ENCODE data around the gene C10orf90. TPM values are rescaled to one million over a fixed set of nuclear protein-coding genes. Genes with fewer than 3 reads are reported as not detected.

C10orf90 gene
- total and polyA plus RNA-seq, 2 experiments from 2014 or later = 0.20 TPM; not detected in 1

- Histone ChIP-seq H3K9me3 (ENCODE audit: low read depth) (no peaks in the 10 kb centered on the region), H3K36me3 (replicated peaks; ENCODE audit: insufficient read depth, low read depth) (no peaks in the 10 kb centered on the region), H4K20me1 (ENCODE audit: insufficient read depth, poor library complexity, severe bottlenecking) (no peaks in the 10 kb centered on the region), H3K4me1 (ENCODE audit: insufficient read depth) (peaks cover 14% of the 10 kb centered on the region), H3K4me2 (peak overlapping the region; percentile 46), H3K9me2 (replicated peaks; ENCODE audit: insufficient read depth) (no peaks in the 10 kb centered on the region), H3K79me2 (no peaks in the 10 kb centered on the region), H3K4me3 (no peak overlapping the region), H3K27ac (no peak overlapping the region), H2AFZ (no peak overlapping the region), H3K27me3 (no peaks in the 10 kb centered on the region)
- no peak for DNase-seq (ENCODE audit: low spot score)
- TF ChIP-seq EZH2phosphoT487 (IDR thresholded peaks at IDR 0.05; ENCODE audit: low read depth, severe bottlenecking, unreplicated experiment) (no peak), EZH2 (IDR thresholded peaks at IDR 0.05; ENCODE audit: borderline replicate concordance) (no peak), CTCF (IDR thresholded peaks at IDR 0.05; ENCODE audit: poor library complexity) (no peak)
- WGBS (ENCODE audit: low lambda C conversion rate, missing lambda C conversion rate) = 75% methylated on average over 12 of the region's 12 CpGs
These were observed 99.6 kb downstream of the C10orf90 start for GRCh38 chr10:126570621-126571602.

- Histone ChIP-seq H3K4me3 (no peak overlapping the region), H3K27ac (no peak overlapping the region), H3K9me2 (replicated peaks; ENCODE audit: insufficient read depth) (no peaks in the 10 kb centered on the region), H2AFZ (no peak overlapping the region), H3K4me1 (ENCODE audit: insufficient read depth) (peaks cover 14% of the 10 kb centered on the region), H3K4me2 (peak overlapping the region; percentile 46), H3K79me2 (no peaks in the 10 kb centered on the region), H3K36me3 (replicated peaks; ENCODE audit: insufficient read depth, low read depth) (no peaks in the 10 kb centered on the region), H3K27me3 (no peaks in the 10 kb centered on the region), H3K9me3 (ENCODE audit: low read depth) (no peaks in the 10 kb centered on the region), H4K20me1 (ENCODE audit: insufficient read depth, poor library complexity, severe bottlenecking) (no peaks in the 10 kb centered on the region)
- 65% methylated on average over 4 of the region's 4 CpGs for WGBS (ENCODE audit: low lambda C conversion rate, missing lambda C conversion rate)
- no peak for DNase-seq (ENCODE audit: low spot score)
- no peak for TF ChIP-seq EZH2 (IDR thresholded peaks at IDR 0.05; ENCODE audit: borderline replicate concordance)
- no peak for TF ChIP-seq CTCF (IDR thresholded peaks at IDR 0.05; ENCODE audit: poor library complexity)
- TF ChIP-seq EZH2phosphoT487 (IDR thresholded peaks at IDR 0.05; ENCODE audit: low read depth, severe bottlenecking, unreplicated experiment) = no peak
These were observed 100.3 kb downstream of the C10orf90 start for GRCh38 chr10:126570245-126570570.

- H3K27me3 ChIP-seq = no peaks in the 10 kb centered on the region
- H3K36me3 ChIP-seq (replicated peaks; ENCODE audit: insufficient read depth, low read depth) = no peaks in the 10 kb centered on the region
- WGBS (ENCODE audit: low lambda C conversion rate, missing lambda C conversion rate) = 23% methylated on average over 8 of the region's 8 CpGs
- peaks cover 14% of the 10 kb centered on the region for H3K4me1 ChIP-seq (ENCODE audit: insufficient read depth)
- H3K9me2 ChIP-seq (replicated peaks; ENCODE audit: insufficient read depth) = no peaks in the 10 kb centered on the region
- no peaks in the 10 kb centered on the region for H3K79me2 ChIP-seq
- peak; percentile 19 for DNase-seq (ENCODE audit: low spot score)
- no peaks in the 10 kb centered on the region for H3K9me3 ChIP-seq (ENCODE audit: low read depth)
- H4K20me1 ChIP-seq (ENCODE audit: insufficient read depth, poor library complexity, severe bottlenecking) = no peaks in the 10 kb centered on the region
- no peak overlapping the region for H3K4me3 ChIP-seq
- TF ChIP-seq CTCF (IDR thresholded peaks at IDR 0.05; ENCODE audit: poor library complexity) (no peak), EZH2phosphoT487 (IDR thresholded peaks at IDR 0.05; ENCODE audit: low read depth, severe bottlenecking, unreplicated experiment) (no peak), EZH2 (IDR thresholded peaks at IDR 0.05; ENCODE audit: borderline replicate concordance) (no peak)
- H3K27ac ChIP-seq = peak overlapping the region; percentile 29
- H3K4me2 ChIP-seq = peak overlapping the region; percentile 46
- no peak overlapping the region for H2AFZ ChIP-seq
These were observed 100.8 kb downstream of the C10orf90 start for GRCh38 chr10:126569513-126570244.

Measured in hepatocyte (in vitro differentiated cells).